Calu3 (cell line): ENCODE data around the gene ALG14. TPM values are rescaled to one million over a fixed set of nuclear protein-coding genes. Genes with fewer than 3 reads are reported as not detected.

ENCODE experiments used
- BruUV-seq: library from RNA; stranded (reverse); fragments of 400-500 nt; replicated peaks from 2 replicates; lab custom pipeline; 2021; lab: Mats Ljungman, UMichigan
- CTCF ChIA-PET: fragments of 300-600 bp; sonication (Branson Sonifier 250); formaldehyde crosslinking; loops from one replicate; lab custom pipeline; 2022; ENCODE audit warnings: antibody characterized with exemption; lab: Charles Lee
- DNase-seq: peaks from one replicate; pipeline ENCODE4 v3.0.0; 2022
- H3K27ac Mint-ChIP-seq: one replicate; pipeline ENCODE4 v1.8.0; 2022; ENCODE audit warnings: mixed read lengths; ENCODE audit not compliant: unreplicated experiment
- H3K27me3 Mint-ChIP-seq: one replicate; pipeline ENCODE4 v1.8.0; 2022; ENCODE audit warnings: mixed read lengths; ENCODE audit not compliant: unreplicated experiment
- H3K36me3 Mint-ChIP-seq: one replicate; pipeline ENCODE4 v1.8.0; 2022; ENCODE audit warnings: mild to moderate bottlenecking, moderate library complexity, mixed read lengths; ENCODE audit not compliant: insufficient read depth, unreplicated experiment
- H3K4me1 Mint-ChIP-seq: one replicate; pipeline ENCODE4 v1.8.0; 2022; ENCODE audit warnings: mild to moderate bottlenecking, low read depth, mixed read lengths; ENCODE audit not compliant: unreplicated experiment
- H3K4me3 Mint-ChIP-seq: one replicate; pipeline ENCODE4 v1.8.0; 2022; ENCODE audit warnings: mild to moderate bottlenecking, low read depth, moderate library complexity, mixed read lengths; ENCODE audit not compliant: unreplicated experiment
- H3K9me3 Mint-ChIP-seq: one replicate; pipeline ENCODE4 v1.8.0; 2022; ENCODE audit warnings: low read depth, mixed read lengths; ENCODE audit not compliant: unreplicated experiment
- CTCF ChIP-seq: fragments of 200-600 bp; IDR thresholded peaks from one replicate; pipeline ENCODE4 v1.8.0; 2022; ENCODE audit warnings: antibody characterized with exemption; ENCODE audit not compliant: unreplicated experiment
- intact Hi-C: fragments of 100-400 bp; cut with micrococcal nuclease; formaldehyde crosslinking; loops from one replicate; pipeline ENCODE4 v1.10.0; 2022; ENCODE audit not compliant: unreplicated experiment
- total RNA-seq: library from RNA; stranded (reverse); gene quantifications from 2 replicates; pipeline ENCODE4 v1.2.3, GENCODE V29; 2022

The ALG14 gene
- total RNA-seq, 1 experiment from 2014 or later = 5.8 TPM

- no peak overlapping the region for H3K4me3 Mint-ChIP-seq
- no peaks in the 10 kb centered on the region for H3K36me3 Mint-ChIP-seq
- no peak overlapping the region for H3K27ac Mint-ChIP-seq
- CTCF ChIA-PET = no interaction called here
- BruUV-seq = no TSS peak
- no peaks in the 10 kb centered on the region for H3K9me3 Mint-ChIP-seq
- H3K27me3 Mint-ChIP-seq = no peaks in the 10 kb centered on the region
- peaks cover under 1% of the 10 kb centered on the region for H3K4me1 Mint-ChIP-seq
- no peak for TF ChIP-seq CTCF
- DNase-seq = no peak
- intact Hi-C loops = no loop called here
Observed at GRCh38 chr1:94955767-94956632, 116.8 kb downstream of the ALG14 start.

DNA sequence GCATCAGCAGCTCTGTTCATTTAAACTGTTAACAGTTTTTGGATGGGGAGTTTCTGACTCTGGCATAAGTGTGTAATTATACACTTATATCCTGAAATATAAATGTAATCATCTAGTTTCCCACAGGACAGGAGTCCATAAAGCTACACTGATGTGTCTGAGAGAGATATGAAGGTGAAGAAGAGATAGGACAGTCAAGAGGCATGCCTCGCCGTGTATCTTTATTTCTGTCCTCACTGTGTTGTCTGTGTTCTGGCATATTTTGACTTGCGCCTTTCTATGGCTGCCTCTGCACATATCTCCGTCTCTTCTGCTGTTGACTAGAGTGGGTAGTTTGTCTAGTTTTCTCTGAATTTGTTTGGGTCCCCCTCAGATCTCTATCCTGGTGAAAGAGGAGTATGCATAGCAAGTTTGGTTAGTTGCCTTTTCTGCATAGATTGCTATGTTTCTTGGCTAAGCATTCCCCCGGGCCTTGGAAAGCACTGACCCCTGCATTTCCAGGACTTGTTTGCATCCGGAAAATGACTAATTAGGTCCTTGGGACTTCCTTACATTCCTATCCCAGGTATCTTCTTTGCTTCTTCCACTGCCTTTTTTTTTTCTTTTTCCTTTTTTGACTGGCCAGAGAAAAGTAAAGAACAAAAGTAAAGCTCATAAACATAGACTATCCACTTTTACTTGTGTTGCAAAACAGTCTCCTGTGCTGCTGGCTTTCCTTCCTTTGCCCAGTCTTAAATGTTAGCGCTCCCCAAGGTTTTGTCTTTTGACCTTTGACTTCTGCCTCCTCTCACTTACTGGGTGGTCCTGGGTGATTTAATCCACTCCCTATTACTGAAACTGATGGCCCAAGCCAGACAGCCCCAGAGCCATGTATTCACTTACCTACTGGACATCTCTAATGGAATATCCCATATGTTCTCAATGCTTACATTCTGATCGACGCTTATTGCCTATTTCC lies 118.2 kb downstream of the ALG14 start:
- no TSS peak for BruUV-seq
- Mint-ChIP-seq H3K36me3 (no peaks in the 10 kb centered on the region), H3K4me1 (peaks cover 15% of the 10 kb centered on the region), H3K27ac (no peak overlapping the region), H3K4me3 (no peak overlapping the region), H3K27me3 (no peaks in the 10 kb centered on the region), H3K9me3 (no peaks in the 10 kb centered on the region)
- no peak for TF ChIP-seq CTCF
- DNase-seq = no peak
- CTCF ChIA-PET = interaction anchor here (0.7 kb wide), 1 partner anchor 1493 kb away, joined by 4 read pairs; no protein-coding TSS in a partner anchor
- intact Hi-C loops = no loop called here

DNA sequence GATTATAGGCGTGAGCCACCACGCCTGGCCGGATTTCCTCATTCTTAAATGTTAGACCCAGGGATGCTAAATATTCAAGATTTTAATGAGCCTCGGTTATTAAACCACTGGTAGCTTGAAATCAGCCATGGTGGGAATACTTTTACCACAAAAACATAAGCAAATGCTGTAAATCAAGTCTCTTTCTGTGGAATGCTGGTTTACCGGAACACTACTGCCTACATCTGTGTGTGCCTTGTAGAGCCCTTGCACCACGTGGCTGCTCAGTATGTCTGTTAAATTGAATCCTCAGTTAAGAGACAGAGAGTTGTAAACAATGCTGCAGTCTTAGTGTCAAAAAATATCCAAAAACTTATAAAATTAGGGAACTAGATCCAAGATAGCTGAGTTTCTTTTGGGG lies 119.0 kb downstream of the ALG14 start:
- no TSS peak for BruUV-seq
- Mint-ChIP-seq H3K9me3 (no peaks in the 10 kb centered on the region), H3K27ac (no peak overlapping the region), H3K4me3 (no peak overlapping the region), H3K4me1 (peaks cover 18% of the 10 kb centered on the region), H3K27me3 (no peaks in the 10 kb centered on the region), H3K36me3 (no peaks in the 10 kb centered on the region)
- DNase-seq = no peak
- intact Hi-C loops = no loop called here
- CTCF ChIA-PET = interaction anchor here (0.7 to 0.8 kb wide), 2 partner anchors 45 to 1492 kb away, joined by 4 to 6 read pairs; no protein-coding TSS in a partner anchor
- no peak for TF ChIP-seq CTCF

DNA sequence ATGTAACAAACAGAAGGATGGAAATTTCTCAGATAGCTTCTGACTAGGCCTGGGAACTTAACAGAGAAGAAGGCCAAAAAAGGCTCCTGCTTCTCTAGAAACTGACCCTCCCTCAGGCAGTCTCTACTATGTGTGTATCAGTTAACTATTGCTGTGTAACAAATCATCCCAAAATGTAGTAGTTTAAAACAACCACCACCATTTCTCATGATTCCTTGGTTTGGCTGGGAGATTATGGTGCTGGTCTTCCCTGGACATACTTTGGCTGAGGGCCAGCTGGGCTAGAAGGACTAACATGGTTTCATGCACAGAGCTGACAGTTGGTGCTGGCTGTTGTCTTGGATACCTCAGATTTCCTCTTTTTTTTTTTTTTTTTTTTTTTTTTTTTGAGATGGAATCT lies 119.6 kb downstream of the ALG14 start:
- H3K27me3 Mint-ChIP-seq = no peaks in the 10 kb centered on the region
- BruUV-seq = no TSS peak
- no peak overlapping the region for H3K27ac Mint-ChIP-seq
- no peak for TF ChIP-seq CTCF
- peaks cover 18% of the 10 kb centered on the region for H3K4me1 Mint-ChIP-seq
- H3K4me3 Mint-ChIP-seq = no peak overlapping the region
- intact Hi-C loops = no loop called here
- no peak for DNase-seq
- H3K36me3 Mint-ChIP-seq = no peaks in the 10 kb centered on the region
- no peaks in the 10 kb centered on the region for H3K9me3 Mint-ChIP-seq
- CTCF ChIA-PET = interaction anchor here (0.8 kb wide), 1 partner anchor 45 kb away, joined by 6 read pairs; no protein-coding TSS in a partner anchor
